ENCODE measurements around the gene RPL4. TPM values are rescaled to one million over a fixed set of nuclear protein-coding genes. Genes with fewer than 3 reads are reported as not detected.

Gene RPL4
- total RNA-seq: 1,000 to 10,000 TPM; 1,109 to 1,293 (median 1,293) TPM
- total RNA-seq (2013): 4,379 TPM

GRCh38 chr15:66504563-66505429 is at the start of gene RPL4, which contains the start of gene ZWILCH:
Gene RPL4, minus strand, starts transcription at chr15:66504855. Its CDS starts 65 bp downstream, at chr15:66504790.
Gene ZWILCH, plus strand, starts transcription at chr15:66505326. Its CDS starts 13 bp downstream, at chr15:66505339.
- intact Hi-C loops (cut with micrococcal nuclease): loop anchor here (1.0 to 2.0 kb wide), 3 partner anchors 7 to 148 kb away; partner anchors contain the start of genes MAP2K1, SNAPC5 and TIPIN
- DNase-seq: peak; percentile 79 to 91
- Histone ChIP-seq H3K9me3 (ENCODE audit: control insufficient read depth, insufficient read depth, low read length) (no peaks in the 10 kb centered on the region), H3K4me3 (ENCODE audit: low read length) (peak within 1 kb of the TSS; percentile 92), H3K36me3 (ENCODE audit: control insufficient read depth, insufficient read depth, low read length) (peaks cover 34% of the 10 kb centered on the region), H3K4me1 (ENCODE audit: control insufficient read depth, insufficient read depth, low read length) (peaks cover 20% of the 10 kb centered on the region), H3K27ac (ENCODE audit: low read length) (peak within 1 kb of the TSS; percentile 97), H3K27me3 (ENCODE audit: control insufficient read depth, insufficient read depth, low read length) (no peaks in the 10 kb centered on the region)
- WGBS (ENCODE audit: insufficient coverage): under 1% methylated on average over 33 of the region's 46 CpGs
- Mint-ChIP-seq H3K9me3 (no peaks in the 10 kb centered on the region), H3K4me1 (peaks cover 35 to 37% of the 10 kb centered on the region in 2 donors), H3K36me3 (peaks cover 7% of the 10 kb centered on the region), H3K4me3 (peak within 1 kb of the TSS; percentile 100), H3K27me3 (ENCODE audit: low read depth in 2 of 2) (no peaks in the 10 kb centered on the region), H3K27ac (peak within 1 kb of the TSS; percentile 90 to 97)
- TF ChIP-seq CTCF (IDR thresholded peaks at IDR 0.05): no peak
- ATAC-seq: peak; percentile 84 to 95 (median 87)

- Mint-ChIP-seq H3K27ac (no peak overlapping the region), H3K4me3 (no peak overlapping the region), H3K27me3 (ENCODE audit: low read depth in 2 of 2) (no peaks in the 10 kb centered on the region), H3K9me3 (no peaks in the 10 kb centered on the region), H3K36me3 (no peaks in the 10 kb centered on the region), H3K4me1 (no peaks in the 10 kb centered on the region)
- TF ChIP-seq CTCF (IDR thresholded peaks at IDR 0.05): no peak
- peaks cover 17% of the 10 kb centered on the region for H3K36me3 ChIP-seq (ENCODE audit: control insufficient read depth, insufficient read depth, low read length)
- intact Hi-C loops (cut with micrococcal nuclease): no loop called here
- H3K9me3 ChIP-seq (ENCODE audit: control insufficient read depth, insufficient read depth, low read length): no peaks in the 10 kb centered on the region
- no peak overlapping the region for H3K27ac ChIP-seq (ENCODE audit: low read length)
- WGBS (ENCODE audit: insufficient coverage): 88% methylated on average over 1 of the region's 1 CpG
- no peaks in the 10 kb centered on the region for H3K4me1 ChIP-seq (ENCODE audit: control insufficient read depth, insufficient read depth, low read length)
- ATAC-seq (no peak), DNase-seq (no peak)
- no peak overlapping the region for H3K4me3 ChIP-seq (ENCODE audit: low read length)
- no peaks in the 10 kb centered on the region for H3K27me3 ChIP-seq (ENCODE audit: control insufficient read depth, insufficient read depth, low read length)
Observed at GRCh38 chr15:66545255-66545654, 40.6 kb upstream of the RPL4 start.

DNA sequence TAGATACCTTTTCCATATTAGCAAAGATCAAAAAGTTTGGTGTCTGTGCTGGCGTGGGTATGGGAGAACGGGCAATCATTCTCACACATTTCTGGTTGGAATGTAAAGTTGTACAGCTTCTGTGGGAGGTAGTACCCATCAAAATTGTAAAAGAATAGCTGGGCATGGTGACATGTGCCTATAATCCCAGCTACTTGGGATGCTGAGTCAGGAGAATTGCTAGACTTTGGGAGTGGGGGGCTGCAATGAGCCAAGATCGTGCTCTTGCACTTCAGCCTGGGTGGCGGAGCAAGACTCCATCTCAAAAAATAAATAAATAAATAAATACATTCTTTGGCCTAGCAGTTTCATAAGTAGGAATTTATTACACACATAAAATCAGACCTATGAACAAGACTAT is 38.2 kb upstream of the RPL4 start:
- H3K4me3 ChIP-seq (ENCODE audit: low read length): no peak overlapping the region
- intact Hi-C loops (cut with micrococcal nuclease): no loop called here
- H3K36me3 ChIP-seq (ENCODE audit: control insufficient read depth, insufficient read depth, low read length): peaks cover 8% of the 10 kb centered on the region
- H3K27ac ChIP-seq (ENCODE audit: low read length): no peak overlapping the region
- H3K27ac Mint-ChIP-seq: no peak overlapping the region
- no peak for DNase-seq
- no peaks in the 10 kb centered on the region for H3K27me3 Mint-ChIP-seq (ENCODE audit: low read depth in 2 of 2)
- WGBS (ENCODE audit: insufficient coverage): 100% methylated on average over 2 of the region's 4 CpGs
- H3K9me3 Mint-ChIP-seq: no peaks in the 10 kb centered on the region
- no peaks in the 10 kb centered on the region for H3K4me1 Mint-ChIP-seq
- H3K9me3 ChIP-seq (ENCODE audit: control insufficient read depth, insufficient read depth, low read length): no peaks in the 10 kb centered on the region
- H3K4me3 Mint-ChIP-seq: no peak overlapping the region
- peaks cover 8% of the 10 kb centered on the region for H3K36me3 Mint-ChIP-seq
- no peaks in the 10 kb centered on the region for H3K4me1 ChIP-seq (ENCODE audit: control insufficient read depth, insufficient read depth, low read length)
- ATAC-seq: no peak
- no peaks in the 10 kb centered on the region for H3K27me3 ChIP-seq (ENCODE audit: control insufficient read depth, insufficient read depth, low read length)
- no peak for TF ChIP-seq CTCF (IDR thresholded peaks at IDR 0.05)
